Measurements from ENCODE around the gene MARCHF3. TPM values are rescaled to one million over a fixed set of nuclear protein-coding genes. Genes with fewer than 3 reads are reported as not detected.

Gene MARCHF3
- polyA plus RNA-seq, 2 of the 4 experiments (the other 2 are of a cell fraction) = 0.39 to 0.68 TPM

GRCh38 chr5:126826619-126827215 is 203.6 kb downstream of the MARCHF3 start:
- ATAC-seq (no peak), DNase-seq (ENCODE audit: low read depth in 1 of 2, low spot score in 1 of 2) (no peak), FAIRE-seq (no peak)
- ChIA-PET POLR2A (no interaction called here), CTCF (interaction anchor here (0.8 to 1.0 kb wide), 2 partner anchors 10 to 151 kb away, joined by 5 read pairs; no protein-coding TSS in a partner anchor)
- Histone ChIP-seq H3K4me3 (no peak overlapping the region), H3K9me3 (no peaks in the 10 kb centered on the region), H3K27ac (no peak overlapping the region), H3K4me2 (no peak overlapping the region), H3K4me1 (no peaks in the 10 kb centered on the region)
- 98% methylated on average over 3 of the region's 3 CpGs for WGBS (ENCODE audit: missing lambda C conversion rate)
- TF ChIP-seq FOSL2 (IDR thresholded peaks at IDR 0.05) (no peak), FOSL2 (CRISPR knock-in tag; IDR thresholded peaks at IDR 0.05) (no peak), BHLHE40 (IDR thresholded peaks at IDR 0.05; ENCODE audit: low read depth, low read length) (no peak), BCL3 (IDR thresholded peaks at IDR 0.05) (no peak), CHD4 (IDR thresholded peaks at IDR 0.05; ENCODE audit: borderline replicate concordance) (no peak), TP53 (CRISPR knock-in tag; IDR thresholded peaks at IDR 0.05) (no peak), CBX8 (IDR thresholded peaks at IDR 0.05) (no peak), NPAS2 (CRISPR knock-in tag; IDR thresholded peaks at IDR 0.05; ENCODE audit: borderline replicate concordance) (no peak), RCOR1 (IDR thresholded peaks at IDR 0.05; ENCODE audit: low read depth, low read length) (no peak), RNF2 (IDR thresholded peaks at IDR 0.05; ENCODE audit: borderline replicate concordance, low read depth) (no peak), HOXB13 (CRISPR knock-in tag; IDR thresholded peaks at IDR 0.05; ENCODE audit: low read depth) (no peak), E2F6 (IDR thresholded peaks at IDR 0.05; ENCODE audit: borderline replicate concordance, low read depth) (no peak)

- no peak overlapping the region for H3K4me2 ChIP-seq
- no peak for DNase-seq (ENCODE audit: low read depth in 1 of 2, low spot score in 1 of 2)
- no peak for TF ChIP-seq RARB (CRISPR knock-in tag; IDR thresholded peaks at IDR 0.05)
- no peak for TF ChIP-seq HOXB13 (CRISPR knock-in tag; IDR thresholded peaks at IDR 0.05; ENCODE audit: low read depth)
- peak; percentile 94 for TF ChIP-seq ZC3H11A (IDR thresholded peaks at IDR 0.05)
- no peak for TF ChIP-seq MYC (IDR thresholded peaks at IDR 0.05; ENCODE audit: borderline replicate concordance, low read length)
- no peak overlapping the region for H3K4me3 ChIP-seq
- ATAC-seq = no peak
- no peak for FAIRE-seq
- WGBS (ENCODE audit: missing lambda C conversion rate) = 96% methylated on average over 5 of the region's 5 CpGs
- ChIA-PET CTCF (no interaction called here), POLR2A (no interaction called here)
- no peak overlapping the region for H3K27ac ChIP-seq
- H3K9me3 ChIP-seq = no peaks in the 10 kb centered on the region
- peaks cover 13% of the 10 kb centered on the region for H3K4me1 ChIP-seq
These were observed 211.1 kb downstream of the MARCHF3 start for GRCh38 chr5:126819253-126819652.

- no peak for DNase-seq (ENCODE audit: low read depth in 1 of 2, low spot score in 1 of 2)
- POLR2A ChIA-PET = no interaction called here
- TF ChIP-seq GATA3 (IDR thresholded peaks at IDR 0.05; ENCODE audit: borderline replicate concordance) (no peak), TP53 (CRISPR knock-in tag; IDR thresholded peaks at IDR 0.05) (no peak), MAZ (IDR thresholded peaks at IDR 0.05; ENCODE audit: borderline replicate concordance, low read depth, low read length) (no peak), CHD2 (IDR thresholded peaks at IDR 0.05; ENCODE audit: low read length, partially characterized antibody) (no peak), ATOH8 (CRISPR knock-in tag; IDR thresholded peaks at IDR 0.05; ENCODE audit: low read depth) (no peak), EHF (CRISPR knock-in tag; IDR thresholded peaks at IDR 0.05) (no peak), HDAC2 (IDR thresholded peaks at IDR 0.05) (no peak), HOXB5 (CRISPR knock-in tag; IDR thresholded peaks at IDR 0.05) (no peak)
- H3K27ac ChIP-seq = no peak overlapping the region
- ATAC-seq = no peak
- no peak for FAIRE-seq
- H3K4me1 ChIP-seq = peaks cover 13% of the 10 kb centered on the region
- 96% methylated on average over 4 of the region's 4 CpGs for WGBS (ENCODE audit: missing lambda C conversion rate)
- H3K4me2 ChIP-seq = no peak overlapping the region
- CTCF ChIA-PET = interaction anchor here (1.4 kb wide), 1 partner anchor 13 kb away, joined by 3 read pairs; no protein-coding TSS in a partner anchor
- no peak overlapping the region for H3K4me3 ChIP-seq
- no peaks in the 10 kb centered on the region for H3K9me3 ChIP-seq
These were observed 211.6 kb downstream of the MARCHF3 start for GRCh38 chr5:126818736-126819135.

Other genes with a start within 250 kb of the MARCHF3 start
- 10.9 and 12.0 TPM in 2 replicates for gene C5orf63, start 42.9 kb upstream of the MARCHF3 start, polyA plus RNA-seq (2011; rRNA removed)
- 4.1 to 5.4 TPM (median 4.6 TPM) in 3 replicates for gene C5orf63, start 42.9 kb upstream of the MARCHF3 start, polyA plus RNA-seq (2017; fragmentation: RNase III; extraction: RNeasy Plus Mini Kit Qiagen cat#74134 plus additional on column Dnase treatment)

Measured in A549 (cell line).